Osteocyte (in vitro differentiated cells): ENCODE results near the gene ANXA2. TPM values are rescaled to one million over a fixed set of nuclear protein-coding genes. Genes with fewer than 3 reads are reported as not detected.

Experiments
- DNase-seq: peaks from one replicate; pipeline ENCODE4 v3.0.0; 2021; ENCODE audit warnings: mixed read lengths; ENCODE audit not compliant: unreplicated experiment; ENCODE audit errors: extremely low spot score
- H3K27ac Mint-ChIP-seq: one replicate; pipeline ENCODE4 v1.8.0; 2021; ENCODE audit warnings: mild to moderate bottlenecking, mixed read lengths; ENCODE audit not compliant: unreplicated experiment
- H3K27me3 Mint-ChIP-seq: one replicate; pipeline ENCODE4 v1.8.0; 2021; ENCODE audit warnings: mixed read lengths; ENCODE audit not compliant: unreplicated experiment
- H3K36me3 Mint-ChIP-seq: one replicate; pipeline ENCODE4 v1.8.0; 2021; ENCODE audit warnings: mixed read lengths; ENCODE audit not compliant: unreplicated experiment
- H3K4me1 Mint-ChIP-seq: one replicate; pipeline ENCODE4 v1.8.0; 2021; ENCODE audit warnings: mixed read lengths; ENCODE audit not compliant: unreplicated experiment
- H3K4me3 Mint-ChIP-seq: one replicate; pipeline ENCODE4 v1.8.0; 2021; ENCODE audit warnings: mild to moderate bottlenecking, moderate library complexity, mixed read lengths; ENCODE audit not compliant: unreplicated experiment
- H3K9me3 Mint-ChIP-seq: one replicate; pipeline ENCODE4 v1.8.0; 2021; ENCODE audit warnings: mixed read lengths; ENCODE audit not compliant: unreplicated experiment
- CTCF ChIP-seq: fragments of 200-600 bp; sonication (generic); IDR thresholded peaks from 2 replicates; pipeline ENCODE4 v1.5.0; 2021; ENCODE audit warnings: antibody characterized with exemption, mild to moderate bottlenecking, moderate library complexity
- total RNA-seq: library from RNA; stranded (reverse); gene quantifications from 2 replicates; pipeline ENCODE4 v1.2.1, GENCODE V29; 2021

ANXA2 gene
- total RNA-seq, 1 donor from 2014 or later = 2,961 TPM

DNA sequence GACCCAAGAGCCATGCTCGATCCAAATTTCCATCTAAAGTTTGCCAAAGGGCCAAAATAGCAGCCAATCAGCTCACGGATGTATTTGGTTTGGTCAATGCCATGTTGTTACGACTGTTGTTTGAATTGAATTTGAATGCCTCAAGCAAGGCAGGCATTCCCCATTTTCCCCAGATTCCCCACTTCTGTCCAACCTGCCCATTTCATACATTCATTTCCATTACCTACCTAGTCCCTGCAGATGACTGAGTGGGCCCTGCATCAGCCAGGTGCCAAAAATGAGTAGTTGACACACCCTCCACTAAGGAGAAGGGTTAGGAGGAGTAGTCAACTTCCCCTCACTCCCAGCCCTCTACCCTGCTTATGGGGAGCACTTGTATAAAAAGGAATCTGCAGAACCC, 51.7 kb downstream of the ANXA2 start:
- Mint-ChIP-seq H3K9me3 (no peaks in the 10 kb centered on the region), H3K4me1 (peaks cover 84% of the 10 kb centered on the region), H3K27me3 (no peaks in the 10 kb centered on the region), H3K4me3 (no peak overlapping the region), H3K36me3 (peaks cover 59% of the 10 kb centered on the region), H3K27ac (peak overlapping the region; percentile 75)
- no peak for DNase-seq
- no peak for TF ChIP-seq CTCF

GRCh38 chr15:60345598-60345997, 52.2 kb downstream of the ANXA2 start:
- no peak overlapping the region for H3K4me3 Mint-ChIP-seq
- DNase-seq = no peak
- no peaks in the 10 kb centered on the region for H3K9me3 Mint-ChIP-seq
- peaks cover 84% of the 10 kb centered on the region for H3K4me1 Mint-ChIP-seq
- peak overlapping the region; percentile 65 for H3K27ac Mint-ChIP-seq
- no peak for TF ChIP-seq CTCF
- H3K36me3 Mint-ChIP-seq = peaks cover 54% of the 10 kb centered on the region
- H3K27me3 Mint-ChIP-seq = no peaks in the 10 kb centered on the region

DNA sequence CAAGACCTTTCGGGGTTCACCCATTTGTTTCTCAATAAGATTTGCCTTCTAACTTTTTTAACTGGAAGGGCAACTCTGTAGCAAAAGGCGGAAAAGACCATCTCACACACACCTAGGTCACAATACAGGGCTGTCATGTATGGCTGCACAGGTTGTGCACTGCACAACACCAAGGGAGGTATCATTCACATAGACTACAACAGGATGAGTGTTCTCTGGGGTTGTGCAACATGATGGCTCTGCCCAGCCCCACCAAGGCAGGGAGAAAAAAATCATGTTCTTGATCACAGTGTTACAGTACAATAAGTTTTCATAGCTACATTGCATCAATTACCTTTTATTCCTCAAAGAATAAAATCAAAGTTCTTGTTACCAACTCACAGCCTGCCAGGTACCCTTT, 52.8 kb downstream of the ANXA2 start:
- H3K4me1 Mint-ChIP-seq = peaks cover 86% of the 10 kb centered on the region
- H3K9me3 Mint-ChIP-seq = no peaks in the 10 kb centered on the region
- H3K27me3 Mint-ChIP-seq = no peaks in the 10 kb centered on the region
- DNase-seq = no peak
- H3K36me3 Mint-ChIP-seq = peaks cover 50% of the 10 kb centered on the region
- H3K27ac Mint-ChIP-seq = peak overlapping the region; percentile 74
- H3K4me3 Mint-ChIP-seq = no peak overlapping the region
- TF ChIP-seq CTCF = no peak

GRCh38 chr15:60344461-60344860, 53.3 kb downstream of the ANXA2 start:
- Mint-ChIP-seq H3K9me3 (no peaks in the 10 kb centered on the region), H3K4me3 (no peak overlapping the region), H3K27ac (peak overlapping the region; percentile 74), H3K27me3 (no peaks in the 10 kb centered on the region), H3K4me1 (peaks cover 89% of the 10 kb centered on the region), H3K36me3 (peaks cover 49% of the 10 kb centered on the region)
- TF ChIP-seq CTCF = no peak
- no peak for DNase-seq

GRCh38 chr15:60343221-60343970, 54.4 kb downstream of the ANXA2 start:
- TF ChIP-seq CTCF = no peak
- H3K4me3 Mint-ChIP-seq = no peak overlapping the region
- peaks cover 83% of the 10 kb centered on the region for H3K4me1 Mint-ChIP-seq
- peak overlapping the region; percentile 74 for H3K27ac Mint-ChIP-seq
- DNase-seq = no peak
- no peaks in the 10 kb centered on the region for H3K27me3 Mint-ChIP-seq
- peaks cover 39% of the 10 kb centered on the region for H3K36me3 Mint-ChIP-seq
- H3K9me3 Mint-ChIP-seq = no peaks in the 10 kb centered on the region
